ENCODE data around the gene RFX5.

- TF ChIP-seq, protein P1, sequence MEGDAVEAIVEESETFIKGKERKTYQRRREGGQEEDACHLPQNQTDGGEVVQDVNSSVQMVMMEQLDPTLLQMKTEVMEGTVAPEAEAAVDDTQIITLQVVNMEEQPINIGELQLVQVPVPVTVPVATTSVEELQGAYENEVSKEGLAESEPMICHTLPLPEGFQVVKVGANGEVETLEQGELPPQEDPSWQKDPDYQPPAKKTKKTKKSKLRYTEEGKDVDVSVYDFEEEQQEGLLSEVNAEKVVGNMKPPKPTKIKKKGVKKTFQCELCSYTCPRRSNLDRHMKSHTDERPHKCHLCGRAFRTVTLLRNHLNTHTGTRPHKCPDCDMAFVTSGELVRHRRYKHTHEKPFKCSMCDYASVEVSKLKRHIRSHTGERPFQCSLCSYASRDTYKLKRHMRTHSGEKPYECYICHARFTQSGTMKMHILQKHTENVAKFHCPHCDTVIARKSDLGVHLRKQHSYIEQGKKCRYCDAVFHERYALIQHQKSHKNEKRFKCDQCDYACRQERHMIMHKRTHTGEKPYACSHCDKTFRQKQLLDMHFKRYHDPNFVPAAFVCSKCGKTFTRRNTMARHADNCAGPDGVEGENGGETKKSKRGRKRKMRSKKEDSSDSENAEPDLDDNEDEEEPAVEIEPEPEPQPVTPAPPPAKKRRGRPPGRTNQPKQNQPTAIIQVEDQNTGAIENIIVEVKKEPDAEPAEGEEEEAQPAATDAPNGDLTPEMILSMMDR (IDR thresholded peaks at IDR 0.05; ENCODE audit: low read depth, low read length): no peak
- TF ChIP-seq EZH2phosphoT487 (IDR thresholded peaks at IDR 0.05; ENCODE audit: low read depth): no peak
Observed at GRCh38 chr1:151346769-151347522, at the start of gene RFX5.
